K562 (cell line): ENCODE measurements around the gene CALCOCO2. TPM values are rescaled to one million over a fixed set of nuclear protein-coding genes. Genes with fewer than 3 reads are reported as not detected.

Experiments used
- ATAC-seq: fragments of 200-7000 bp; cut with Tn5 transposase; 3 replicates; pipeline ENCODE4 v1.9.1; 2020; ENCODE audit warnings: moderate library complexity
- BruUV-seq: library from RNA; stranded (reverse); fragments of 400-500 nt; replicated peaks from 2 replicates; lab custom pipeline; 2021; lab: Mats Ljungman, UMichigan
- CTCF ChIA-PET: fragments of 300-600 bp; formaldehyde crosslinking; extraction: SDS; loops from one replicate; lab custom pipeline; 2021; ENCODE audit warnings: low intra/inter-chr PET ratio; lab: Yijun Ruan, JAX
- POLR2A ChIA-PET: fragments of 300-600, 350-650 bp; sonication (Branson Sonifier 250); formaldehyde crosslinking; extraction: SDS; loops from one replicate; lab custom pipeline; 2021; ENCODE audit warnings: antibody characterized with exemption, inconsistent platforms; lab: Yijun Ruan, JAX
- DNase-seq, 4 experiments: peaks; one replicate each; pipeline versions ENCODE4 v3.0.0 to v3.0.0-alpha.2; 2011 to 2018; ENCODE audit warnings: low spot score in 3 of 4, mixed read lengths in 3 of 4; ENCODE audit errors: extremely low read depth in 1 of 4
- FAIRE-seq: peaks from 2 replicates; lab custom pipeline; 2011; peaks lifted over from hg19 to GRCh38; lab: Jason Lieb, UNC
- H2AFZ ChIP-seq: 2 replicates; pipeline ENCODE4 v1.6.0; 2011; ENCODE audit warnings: low read depth, low read length, control low read depth, inconsistent platforms
- H3K27ac ChIP-seq: fragments of 200-600 bp; 3 replicates; pipeline ENCODE4 v1.8.0; 2011; ENCODE audit warnings: low read depth, mild to moderate bottlenecking, control low read depth, inconsistent platforms, low read length, moderate library complexity, mixed read lengths; ENCODE audit errors: extremely low read depth
- H3K27me3 ChIP-seq, 2 experiments: fragments of 300-600 bp in 1 of 2; 2 replicates in 1 of 2; 3 replicates in 1 of 2; pipeline versions ENCODE4 v1.6.0 to v1.8.0; 2011; ENCODE audit warnings: inconsistent platforms in 2 of 2, low read length in 2 of 2, mild to moderate bottlenecking in 1 of 2, mixed read lengths in 1 of 2, moderate library complexity in 1 of 2; ENCODE audit not compliant: control insufficient read depth in 2 of 2, insufficient read depth in 2 of 2
- H3K36me3 ChIP-seq: fragments of 300-600 bp; 3 replicates; pipeline ENCODE4 v1.8.0; 2011; ENCODE audit warnings: mild to moderate bottlenecking, low read length, inconsistent platforms; ENCODE audit not compliant: control insufficient read depth, insufficient read depth
- H3K4me1 ChIP-seq, 2 experiments: fragments of 200-600 bp in 1 of 2; replicated peaks in 1 of 2; 2 replicates in 1 of 2; 3 replicates in 1 of 2; pipeline versions ENCODE4 v1.5.1 to v1.8.0; 2011; ENCODE audit warnings: inconsistent platforms in 2 of 2, low read length in 2 of 2, mild to moderate bottlenecking in 1 of 2, mixed read lengths in 1 of 2, moderate library complexity in 1 of 2; ENCODE audit not compliant: control insufficient read depth in 2 of 2, insufficient read depth in 2 of 2
- H3K4me2 ChIP-seq: 2 replicates; pipeline ENCODE4 v1.6.1; 2011; ENCODE audit warnings: low read length, control low read depth, inconsistent platforms, mixed read lengths; ENCODE audit not compliant: insufficient read depth
- H3K4me3 ChIP-seq: fragments of 200-600 bp; sonication (generic), shearing (Covaris generic); 2 replicates; pipeline ENCODE4 v1.5.1; 2016; ENCODE audit warnings: control low read depth, inconsistent platforms
- H3K79me2 ChIP-seq: fragments of 200-600 bp; 3 replicates; pipeline ENCODE4 v1.8.0; 2011; ENCODE audit warnings: low read length, inconsistent platforms; ENCODE audit not compliant: control insufficient read depth, insufficient read depth
- H3K9ac ChIP-seq, 2 experiments: 2 replicates each; pipeline versions ENCODE4 v1.6.0 to v1.6.1; 2011; ENCODE audit warnings: low read depth in 2 of 2, low read length in 2 of 2, control low read depth in 1 of 2, inconsistent platforms in 1 of 2, mild to moderate bottlenecking in 1 of 2, mixed read lengths in 1 of 2; ENCODE audit not compliant: insufficient read depth in 1 of 2
- H3K9me1 ChIP-seq: one replicate; pipeline ENCODE4 v1.6.0; 2011; ENCODE audit warnings: inconsistent platforms, mild to moderate bottlenecking, low read length, moderate library complexity; ENCODE audit not compliant: control insufficient read depth, insufficient read depth
- H3K9me3 ChIP-seq: replicated peaks from 2 replicates; pipeline ENCODE4 v1.5.1; 2011; ENCODE audit warnings: low read depth, low read length, inconsistent platforms; ENCODE audit not compliant: control insufficient read depth, insufficient read depth
- H4K20me1 ChIP-seq: replicated peaks from 2 replicates; pipeline ENCODE4 v1.6.1; 2011; ENCODE audit warnings: low read length, inconsistent platforms, mixed read lengths; ENCODE audit not compliant: control insufficient read depth, insufficient read depth
- CCAR2 ChIP-seq: fragments of 200-400 bp; formaldehyde crosslinking; IDR thresholded peaks from 2 replicates; pipeline ENCODE4 v1.6.1; 2017; ENCODE audit warnings: mild to moderate bottlenecking, low read depth, low read length
- CHD2 ChIP-seq: IDR thresholded peaks from 2 replicates; pipeline ENCODE4 v1.6.1; 2011; ENCODE audit warnings: low read depth, low read length
- CXXC5 ChIP-seq: fragments of 250-450 bp; sonication (Bioruptor Pico); IDR thresholded peaks from 2 replicates; pipeline ENCODE4 v1.8.0; 2022; ENCODE audit warnings: inconsistent platforms, mild to moderate bottlenecking, moderate library complexity
- DPF2 ChIP-seq: fragments of 450-650 bp; IDR thresholded peaks from 2 replicates; pipeline ENCODE4 v1.6.1; 2016
- FOS ChIP-seq: IDR thresholded peaks from 3 replicates; pipeline ENCODE4 v1.6.1; 2011; ENCODE audit not compliant: insufficient read length; ENCODE audit errors: extremely low read depth
- GTF2B ChIP-seq: IDR thresholded peaks from 2 replicates; pipeline ENCODE4 v1.6.1; 2011; ENCODE audit not compliant: insufficient read length; ENCODE audit errors: extremely low read depth
- HOXB6 ChIP-seq: fragments of 250-450 bp; sonication (Bioruptor Pico); IDR thresholded peaks from 2 replicates; pipeline ENCODE4 v1.5.1; 2022; ENCODE audit warnings: mild to moderate bottlenecking, borderline replicate concordance
- KDM5B ChIP-seq: fragments of 200-600 bp; sonication (generic); IDR thresholded peaks from 2 replicates; pipeline ENCODE4 v1.6.1; 2012; ENCODE audit warnings: low read depth, mild to moderate bottlenecking, moderate library complexity, low read length, control low read depth, inconsistent platforms; ENCODE audit not compliant: insufficient replicate concordance
- KLF16 ChIP-seq: IDR thresholded peaks from 2 replicates; pipeline ENCODE4 v1.6.1; 2016; ENCODE audit warnings: antibody characterized with exemption
- PCBP2 ChIP-seq: fragments of 200-400 bp; formaldehyde crosslinking; IDR thresholded peaks from 2 replicates; pipeline ENCODE4 v1.6.1; 2018; ENCODE audit warnings: low read length, low read depth, mild to moderate bottlenecking, moderate library complexity; ENCODE audit not compliant: poor library complexity, severe bottlenecking
- RBM34 ChIP-seq: fragments of 200-400 bp; formaldehyde crosslinking; IDR thresholded peaks from 2 replicates; pipeline ENCODE4 v1.6.1; 2018; ENCODE audit warnings: low read length, borderline replicate concordance; ENCODE audit not compliant: insufficient read depth
- U2AF1 ChIP-seq: fragments of 200-400 bp; formaldehyde crosslinking; optimal IDR thresholded peaks from 2 replicates; pipeline ENCODE3; 2017; ENCODE audit warnings: mild to moderate bottlenecking, low read depth, low read length, moderate library complexity
- WHSC1 ChIP-seq: IDR thresholded peaks from one replicate; pipeline ENCODE4 v1.6.1; 2012; ENCODE audit warnings: low read length, control low read depth, inconsistent platforms
- ZNF217 ChIP-seq: sonication (generic); formaldehyde crosslinking; IDR thresholded peaks from 2 replicates; pipeline ENCODE4 v1.8.0; 2022; ENCODE audit warnings: mild to moderate bottlenecking, missing genetic modification reagents
- ZNF324 ChIP-seq: fragments of 250-450 bp; sonication (Bioruptor Pico); IDR thresholded peaks from 2 replicates; pipeline ENCODE4 v1.4.0; 2020; ENCODE audit warnings: mild to moderate bottlenecking
- ZNF395 ChIP-seq: fragments of 200-800 bp; sonication (Bioruptor generic); IDR thresholded peaks from 2 replicates; pipeline ENCODE4 v1.6.1; 2017; ENCODE audit warnings: missing genetic modification characterization, missing compliant biosample characterization
- WGBS: fragments of 100-300 bp; shearing (Covaris generic); methylation state at CpG from one replicate; pipeline ENCODE4 v1.1.6; 2016; ENCODE audit warnings: low coverage, mixed read lengths; ENCODE audit not compliant: insufficient coverage; ENCODE audit errors: missing lambda C conversion rate; 5-methylcytosine and 5-hydroxymethylcytosine counted together
- in situ Hi-C: fragments of 300-500 bp; cut with MboI; formaldehyde crosslinking; loops from 4 replicates; pipeline ENCODE4 v1.15.0; 2018; ENCODE audit warnings: inconsistent platforms, mixed read lengths
- intact Hi-C: fragments of 100-400 bp; cut with micrococcal nuclease; formaldehyde crosslinking; loops from 2 replicates; pipeline ENCODE4 v1.14.2; 2022
- polyA plus RNA-seq, 8 experiments: library from polyadenylated mRNA; depleted of rRNA in 4 of 8; stranded (reverse) in 5 of 8; unstranded in 3 of 8; fragments of >200 nt; fragmentation: Nextera tagmentation in 2 of 8; fragmentation: Illumina TruSeq in 1 of 8; extraction: Ambion mirVana in 2 of 8; extraction: Trizol in 1 of 8; gene quantifications; 2 replicates each; pipeline versions ENCODE4 v1.2.1 to v1.2.3, GENCODE V29; 2011 to 2014; ENCODE audit warnings: inconsistent platforms in 1 of 8, missing spikeins in 1 of 8
- total RNA-seq, 7 experiments: library from RNA; depleted of rRNA in 6 of 7; stranded (reverse); fragments of >200 nt in 6 of 7; fragmentation: Illumina TruSeq in 2 of 7; extraction: Trizol in 2 of 7; gene quantifications; 2 replicates each; pipeline versions ENCODE4 v1.2.1 to v1.2.3, GENCODE V29; 2011 to 2021; ENCODE audit warnings: low replicate concordance in 1 of 7

Gene CALCOCO2
- total and polyA plus RNA-seq, 9 of the 15 experiments (the other 6 are each of a cell fraction or from before 2014, with no cell fraction given): 24.1 to 87.3 (median 67.5) TPM

- intact Hi-C loops: no loop called here
- CTCF ChIA-PET: no interaction called here
These were observed 72.6 kb downstream of the CALCOCO2 start for GRCh38 chr17:48903401-48903800.

GRCh38 chr17:48904428-48904827 lies 73.6 kb downstream of the CALCOCO2 start:
- Histone ChIP-seq H3K9me3 (no peaks in the 10 kb centered on the region), H3K36me3 (peaks cover under 1% of the 10 kb centered on the region), H3K79me2 (peaks cover 17% of the 10 kb centered on the region), H2AFZ (no peak overlapping the region), H3K9me1 (no peaks in the 10 kb centered on the region), H3K9ac (no peak overlapping the region), H3K4me2 (no peak overlapping the region), H4K20me1 (peaks cover under 1% of the 10 kb centered on the region; the same call in 1 of the 2 replicates), H3K4me1 (peaks cover under 1 to 8% of the 10 kb centered on the region in 2 experiments; a peak in 4 of 5 replicates), H3K27ac (no peak overlapping the region), H3K27me3 (no peaks in the 10 kb centered on the region), H3K4me3 (no peak overlapping the region)
- POLR2A ChIA-PET: interaction anchor here (8.2 kb wide), 1 partner anchor 10 kb away, joined by 52 read pairs; the partner anchor contains the start of gene ATP5MC1
- FAIRE-seq (no peak), DNase-seq (no peak), ATAC-seq (no peak)
- no TSS peak for BruUV-seq
- intact Hi-C loops: no loop called here
- CTCF ChIA-PET: no interaction called here
- in situ Hi-C loops: no loop called here
- WGBS: 62% methylated on average over 7 of the region's 7 CpGs
- no peak for TF ChIP-seq KDM5B
- TF ChIP-seq KLF16: no peak
- TF ChIP-seq FOS: no peak
- no peak for TF ChIP-seq WHSC1
- TF ChIP-seq GTF2B: no peak
- TF ChIP-seq ZNF324 (CRISPR knock-in tag): no peak
- TF ChIP-seq CCAR2: no peak
- TF ChIP-seq U2AF1: no peak
- no peak for TF ChIP-seq PCBP2
- no peak for TF ChIP-seq CXXC5
- no peak for TF ChIP-seq ZNF217 (CRISPR knock-in tag)
- TF ChIP-seq ZNF395 (CRISPR knock-in tag): no peak
- TF ChIP-seq RBM34: no peak
- TF ChIP-seq CHD2: no peak
- TF ChIP-seq HOXB6: no peak

More at GRCh38 chr17:48903401-48903800, 72.6 kb downstream of the CALCOCO2 start:
- H3K79me2 ChIP-seq: peaks cover 8% of the 10 kb centered on the region; the same call in 2 of the 3 replicates
- H3K9me1 ChIP-seq: no peaks in the 10 kb centered on the region
- no peaks in the 10 kb centered on the region for H4K20me1 ChIP-seq
- no peak overlapping the region for H3K4me2 ChIP-seq
- peaks cover 0 to 8% of the 10 kb centered on the region in 2 experiments; a peak in 2 of 5 replicates for H3K4me1 ChIP-seq
- TF ChIP-seq DPF2: no peak
- H3K27me3 ChIP-seq: no peaks in the 10 kb centered on the region
- WGBS: 88% methylated on average over 1 of the region's 1 CpG
- POLR2A ChIA-PET: interaction anchor here (1.6 to 8.2 kb wide), 2 partner anchors 9 to 132 kb away, joined by 3 to 52 read pairs; partner anchors contain the start of gene ATP5MC1
- FAIRE-seq: no peak
- no peak for DNase-seq
- no peaks in the 10 kb centered on the region for H3K9me3 ChIP-seq
- H2AFZ ChIP-seq: no peak overlapping the region
- H3K36me3 ChIP-seq: peaks cover 2% of the 10 kb centered on the region; the same call in 2 of the 3 replicates
- BruUV-seq: no TSS peak
- no peak overlapping the region for H3K27ac ChIP-seq
- in situ Hi-C loops: no loop called here
- no peak for ATAC-seq
- no peak overlapping the region for H3K4me3 ChIP-seq
- no peak overlapping the region for H3K9ac ChIP-seq
